ENCODE data around the gene PVRIG. TPM values are rescaled to one million over a fixed set of nuclear protein-coding genes. Genes with fewer than 3 reads are reported as not detected.
A peak's percentile ranks its signal among the peaks of the same experiment; 100 is the strongest.
"Not testable (repeated sequence)": the region's sequence is repeated elsewhere in the genome, so short reads cannot be mapped to it uniquely, and the experiment has no call there.

Gene PVRIG
- total RNA-seq, 1 donor from 2014 or later = not detected

DNA sequence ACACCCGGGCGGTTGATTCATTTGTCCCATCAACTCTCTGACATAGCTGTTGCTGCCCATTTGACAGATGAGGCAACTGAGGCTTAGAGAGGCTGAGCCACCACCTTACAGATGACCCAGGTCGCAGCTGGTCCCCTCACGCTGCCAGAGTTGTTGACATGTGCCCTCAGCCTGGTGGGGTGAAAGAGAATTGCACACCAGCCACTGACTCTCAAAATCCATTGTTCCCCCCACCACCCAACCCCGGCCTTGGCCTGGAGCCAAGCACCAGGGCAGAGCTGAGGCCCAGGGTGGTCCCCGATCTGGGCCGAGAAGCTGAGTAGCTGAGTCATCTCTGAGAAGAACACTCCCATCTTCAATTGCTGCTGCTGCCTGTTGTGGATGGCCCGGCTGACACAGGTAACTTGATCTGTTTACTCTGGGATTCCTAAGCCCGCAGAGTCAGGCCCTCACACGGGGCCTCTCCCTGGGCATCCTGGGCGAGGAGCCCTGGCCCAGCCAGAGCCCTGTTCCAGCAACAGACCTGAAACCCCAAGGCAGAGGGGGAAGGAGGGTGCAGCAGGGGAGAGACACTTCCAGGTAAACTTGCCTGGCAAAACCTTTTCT lies 27.5 kb downstream of the PVRIG start:
- Mint-ChIP-seq H3K9me3 (ENCODE audit: low read depth) (no peaks in the 10 kb centered on the region), H3K4me3 (ENCODE audit: unreplicated experiment) (no peak overlapping the region), H3K27me3 (ENCODE audit: low read depth) (peaks cover 7% of the 10 kb centered on the region), H3K4me1 (ENCODE audit: low read depth) (peaks cover 29% of the 10 kb centered on the region), H3K27ac (ENCODE audit: unreplicated experiment) (peak overlapping the region; percentile 76), H3K36me3 (ENCODE audit: low read depth) (peaks cover 2% of the 10 kb centered on the region)
- TF ChIP-seq, protein P1, sequence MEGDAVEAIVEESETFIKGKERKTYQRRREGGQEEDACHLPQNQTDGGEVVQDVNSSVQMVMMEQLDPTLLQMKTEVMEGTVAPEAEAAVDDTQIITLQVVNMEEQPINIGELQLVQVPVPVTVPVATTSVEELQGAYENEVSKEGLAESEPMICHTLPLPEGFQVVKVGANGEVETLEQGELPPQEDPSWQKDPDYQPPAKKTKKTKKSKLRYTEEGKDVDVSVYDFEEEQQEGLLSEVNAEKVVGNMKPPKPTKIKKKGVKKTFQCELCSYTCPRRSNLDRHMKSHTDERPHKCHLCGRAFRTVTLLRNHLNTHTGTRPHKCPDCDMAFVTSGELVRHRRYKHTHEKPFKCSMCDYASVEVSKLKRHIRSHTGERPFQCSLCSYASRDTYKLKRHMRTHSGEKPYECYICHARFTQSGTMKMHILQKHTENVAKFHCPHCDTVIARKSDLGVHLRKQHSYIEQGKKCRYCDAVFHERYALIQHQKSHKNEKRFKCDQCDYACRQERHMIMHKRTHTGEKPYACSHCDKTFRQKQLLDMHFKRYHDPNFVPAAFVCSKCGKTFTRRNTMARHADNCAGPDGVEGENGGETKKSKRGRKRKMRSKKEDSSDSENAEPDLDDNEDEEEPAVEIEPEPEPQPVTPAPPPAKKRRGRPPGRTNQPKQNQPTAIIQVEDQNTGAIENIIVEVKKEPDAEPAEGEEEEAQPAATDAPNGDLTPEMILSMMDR (IDR thresholded peaks at IDR 0.05) = peak; percentile 29
- no peak for DNase-seq (ENCODE audit: low spot score)

DNA sequence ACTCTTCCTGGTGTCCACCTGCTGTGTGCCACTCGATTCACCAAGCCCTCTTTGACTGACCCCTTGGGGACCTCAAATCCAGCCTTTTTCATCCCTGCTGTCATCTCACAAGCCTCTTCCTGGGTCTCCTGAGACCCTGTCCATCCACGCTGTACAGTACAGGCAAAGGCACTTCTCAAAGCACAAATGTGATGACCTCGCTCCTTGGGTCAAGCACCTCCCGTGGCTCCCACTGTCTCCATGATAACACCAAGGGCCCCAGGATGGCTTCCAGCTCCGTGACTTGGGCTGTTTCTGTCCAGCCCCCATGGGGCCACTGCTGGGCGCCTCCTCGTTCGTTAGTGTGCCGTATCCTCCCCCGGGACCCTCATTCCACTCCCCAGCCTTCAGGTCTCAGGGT lies 28.7 kb downstream of the PVRIG start:
- Mint-ChIP-seq H3K27ac (ENCODE audit: unreplicated experiment) (no peak overlapping the region), H3K4me1 (ENCODE audit: low read depth) (peaks cover 27% of the 10 kb centered on the region), H3K36me3 (ENCODE audit: low read depth) (peaks cover 2% of the 10 kb centered on the region), H3K4me3 (ENCODE audit: unreplicated experiment) (no peak overlapping the region), H3K9me3 (ENCODE audit: low read depth) (no peaks in the 10 kb centered on the region), H3K27me3 (ENCODE audit: low read depth) (peaks cover 7% of the 10 kb centered on the region)
- DNase-seq (ENCODE audit: low spot score) = no peak
- TF ChIP-seq, protein P1 (IDR thresholded peaks at IDR 0.05) = no peak

DNA sequence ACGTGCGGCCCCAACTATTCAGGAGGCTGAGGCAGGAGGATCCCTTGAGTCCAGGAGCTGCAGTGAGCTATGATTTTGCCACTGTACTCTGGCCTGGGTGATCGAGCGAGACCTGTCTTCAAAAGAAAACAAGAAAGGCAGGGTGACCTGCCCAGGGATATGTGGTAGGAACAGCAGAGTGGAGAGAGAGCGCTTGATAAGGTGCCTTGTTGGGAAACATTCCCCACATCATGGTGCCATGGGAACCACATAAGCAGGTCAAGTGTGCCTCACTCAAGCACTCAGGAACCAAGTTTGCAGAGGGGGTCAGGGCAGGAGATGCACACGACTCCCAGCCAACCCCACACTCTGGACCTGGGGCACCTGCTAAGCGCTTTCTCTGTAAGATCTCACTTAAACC lies 37.3 kb downstream of the PVRIG start:
- TF ChIP-seq, protein P1 (IDR thresholded peaks at IDR 0.05) = no peak
- DNase-seq (ENCODE audit: low spot score) = no peak
- Mint-ChIP-seq H3K9me3 (ENCODE audit: low read depth) (no peaks in the 10 kb centered on the region), H3K36me3 (ENCODE audit: low read depth) (peaks cover 3% of the 10 kb centered on the region), H3K4me1 (ENCODE audit: low read depth) (no peaks in the 10 kb centered on the region), H3K4me3 (ENCODE audit: unreplicated experiment) (no peak overlapping the region), H3K27ac (ENCODE audit: unreplicated experiment) (no peak overlapping the region), H3K27me3 (ENCODE audit: low read depth) (no peaks in the 10 kb centered on the region)

DNA sequence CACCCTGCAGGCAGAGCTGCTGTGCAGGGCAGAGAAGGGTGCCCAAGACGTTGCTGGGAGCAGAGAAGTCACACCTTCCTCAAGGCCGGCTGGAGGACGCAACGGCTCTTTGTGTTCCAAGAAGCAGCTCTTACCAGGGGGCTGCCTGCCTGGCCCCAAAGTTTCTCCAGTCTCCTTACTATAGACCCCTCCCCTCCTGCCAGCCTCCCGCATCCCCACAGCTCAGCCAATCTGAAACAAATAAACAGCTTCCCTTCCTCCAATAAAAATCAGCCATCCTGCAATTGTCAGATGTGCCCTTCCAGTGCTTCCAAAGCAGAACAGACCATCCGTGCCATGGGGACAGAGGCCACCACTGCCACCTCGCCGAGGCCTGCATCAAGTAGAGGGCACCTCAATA lies 40.2 kb downstream of the PVRIG start:
- not testable (repeated sequence) for H3K27me3 Mint-ChIP-seq (ENCODE audit: low read depth); DNase-seq (ENCODE audit: low spot score); H3K4me1 Mint-ChIP-seq (ENCODE audit: low read depth); H3K9me3 Mint-ChIP-seq (ENCODE audit: low read depth); H3K4me3 Mint-ChIP-seq (ENCODE audit: unreplicated experiment); H3K36me3 Mint-ChIP-seq (ENCODE audit: low read depth); H3K27ac Mint-ChIP-seq (ENCODE audit: unreplicated experiment)

DNA sequence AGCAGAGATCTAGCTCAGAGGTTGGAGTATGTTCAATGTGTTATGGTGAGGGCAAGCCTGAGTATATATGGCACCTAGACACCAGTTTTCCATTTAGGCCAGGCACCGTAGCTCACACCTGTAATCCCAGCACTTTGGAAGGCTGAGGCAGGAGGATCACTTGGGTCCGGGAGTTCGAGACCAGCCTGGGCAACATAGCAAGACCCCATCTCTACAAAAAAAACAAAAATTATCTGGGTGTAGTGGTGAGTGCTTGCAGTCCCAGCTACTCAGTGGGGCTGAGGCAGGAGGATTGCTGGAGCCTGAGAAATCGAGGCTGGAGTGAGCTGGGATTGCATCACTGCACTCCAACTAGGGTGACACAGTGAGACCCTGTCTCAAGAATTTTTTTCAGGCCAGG lies 43.1 kb downstream of the PVRIG start:
- H3K4me3 Mint-ChIP-seq (ENCODE audit: unreplicated experiment); H3K9me3 Mint-ChIP-seq (ENCODE audit: low read depth); H3K4me1 Mint-ChIP-seq (ENCODE audit: low read depth); H3K27ac Mint-ChIP-seq (ENCODE audit: unreplicated experiment); H3K27me3 Mint-ChIP-seq (ENCODE audit: low read depth); DNase-seq (ENCODE audit: low spot score); H3K36me3 Mint-ChIP-seq (ENCODE audit: low read depth): not testable (repeated sequence)

DNA sequence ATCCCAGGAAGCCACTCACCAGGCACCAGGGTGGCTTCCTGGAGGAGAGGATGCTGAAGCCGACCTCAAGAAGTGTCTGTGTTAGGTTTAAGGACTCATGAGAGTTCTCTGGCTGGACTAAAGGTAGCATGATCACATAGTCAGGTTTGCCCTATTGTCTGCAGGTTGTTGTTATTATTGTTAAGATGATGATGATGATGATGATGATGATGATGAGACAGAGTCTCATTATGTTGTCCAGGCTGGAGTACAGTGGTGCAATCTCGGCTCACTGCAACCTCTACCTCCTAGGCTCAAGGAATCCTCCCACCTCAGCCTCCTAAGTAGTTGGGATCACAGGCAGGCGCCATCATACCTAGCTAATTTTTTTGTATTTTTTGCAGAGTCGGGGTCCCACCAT lies 44.5 kb downstream of the PVRIG start:
- H3K9me3 Mint-ChIP-seq (ENCODE audit: low read depth); DNase-seq (ENCODE audit: low spot score); H3K27me3 Mint-ChIP-seq (ENCODE audit: low read depth); H3K36me3 Mint-ChIP-seq (ENCODE audit: low read depth); H3K4me3 Mint-ChIP-seq (ENCODE audit: unreplicated experiment); H3K27ac Mint-ChIP-seq (ENCODE audit: unreplicated experiment); H3K4me1 Mint-ChIP-seq (ENCODE audit: low read depth): not testable (repeated sequence)

DNA sequence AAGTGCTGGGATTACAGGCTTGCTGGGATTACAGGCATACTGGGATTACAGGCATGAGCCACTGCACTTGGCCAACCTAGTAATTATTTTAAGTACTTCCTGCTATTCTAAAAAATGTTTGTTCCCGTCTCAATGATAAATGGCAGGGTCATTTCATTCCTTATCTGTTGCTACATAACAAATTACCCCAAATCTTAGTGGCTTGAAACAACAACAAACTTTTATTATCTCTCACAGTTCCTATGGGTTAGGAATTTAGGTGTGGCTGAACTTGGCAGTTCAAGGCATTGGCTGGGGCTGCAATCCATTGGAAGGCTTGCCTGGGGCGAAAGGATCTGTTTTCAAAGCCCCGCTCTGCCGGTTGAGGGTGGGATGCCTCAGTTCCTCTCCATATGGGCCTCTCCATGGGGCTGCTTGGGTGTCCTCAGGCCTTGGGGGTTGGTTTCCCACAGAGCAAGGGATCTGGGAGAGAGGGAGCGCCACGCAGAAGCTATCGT lies 45.0 kb downstream of the PVRIG start:
- not testable (repeated sequence) for H3K9me3 Mint-ChIP-seq (ENCODE audit: low read depth); H3K27ac Mint-ChIP-seq (ENCODE audit: unreplicated experiment); H3K36me3 Mint-ChIP-seq (ENCODE audit: low read depth); H3K4me3 Mint-ChIP-seq (ENCODE audit: unreplicated experiment); H3K27me3 Mint-ChIP-seq (ENCODE audit: low read depth); DNase-seq (ENCODE audit: low spot score)
- peaks cover 12% of the 10 kb centered on the region for H3K4me1 Mint-ChIP-seq (ENCODE audit: low read depth)

DNA sequence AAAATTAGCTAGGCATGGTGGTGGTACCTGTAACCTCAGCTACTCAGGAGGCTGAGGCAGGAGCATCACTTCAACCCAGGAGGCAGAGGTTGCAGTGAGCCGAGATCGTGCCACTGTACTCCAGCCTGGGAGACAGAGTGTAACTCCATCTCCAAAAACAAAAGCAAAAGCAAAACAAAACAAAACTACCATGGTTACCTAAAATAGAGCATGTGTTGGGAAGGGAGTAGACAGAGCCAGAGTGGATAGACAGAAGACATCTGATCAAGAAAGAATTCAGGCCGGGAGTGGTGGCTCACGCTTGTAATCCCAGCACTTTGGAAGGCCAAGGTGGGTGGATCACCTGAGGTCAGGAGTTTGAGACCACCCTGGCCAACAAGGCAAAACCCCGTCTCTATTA lies 46.1 kb downstream of the PVRIG start:
- not testable (repeated sequence) for DNase-seq (ENCODE audit: low spot score); H3K36me3 Mint-ChIP-seq (ENCODE audit: low read depth); H3K4me3 Mint-ChIP-seq (ENCODE audit: unreplicated experiment); H3K9me3 Mint-ChIP-seq (ENCODE audit: low read depth); H3K27me3 Mint-ChIP-seq (ENCODE audit: low read depth); H3K27ac Mint-ChIP-seq (ENCODE audit: unreplicated experiment)
- H3K4me1 Mint-ChIP-seq (ENCODE audit: low read depth) = peaks cover 21% of the 10 kb centered on the region
